Stimulated activated naive CD4-positive, alpha-beta T cell treated with Interleukin-2 at 50 U/mL for 16 hours (primary cell): Measurements from ENCODE around the gene ATXN7L3B.
A peak's percentile ranks its signal among the peaks of the same experiment; 100 is the strongest.
"Not testable (repeated sequence)": the region's sequence is repeated elsewhere in the genome, so short reads cannot be mapped to it uniquely, and the experiment has no call there.

ENCODE experiments used
- DNase-seq: peaks from one replicate; lab custom pipeline; 2025; lab: John Stamatoyannopoulos, UW

ATXN7L3B gene, protein sequence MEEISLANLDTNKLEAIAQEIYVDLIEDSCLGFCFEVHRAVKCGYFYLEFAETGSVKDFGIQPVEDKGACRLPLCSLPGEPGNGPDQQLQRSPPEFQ

GRCh38 chr12:74537707-74538385, at the start of gene ATXN7L3B:
ATXN7L3B (plus strand) TSS chr12:74537835; CDS start chr12:74538113, 278 bp downstream.
- peak; percentile 92 for DNase-seq

GRCh38 chr12:74488134-74488533, 49.5 kb upstream of the ATXN7L3B start:
- no peak for DNase-seq

DNA sequence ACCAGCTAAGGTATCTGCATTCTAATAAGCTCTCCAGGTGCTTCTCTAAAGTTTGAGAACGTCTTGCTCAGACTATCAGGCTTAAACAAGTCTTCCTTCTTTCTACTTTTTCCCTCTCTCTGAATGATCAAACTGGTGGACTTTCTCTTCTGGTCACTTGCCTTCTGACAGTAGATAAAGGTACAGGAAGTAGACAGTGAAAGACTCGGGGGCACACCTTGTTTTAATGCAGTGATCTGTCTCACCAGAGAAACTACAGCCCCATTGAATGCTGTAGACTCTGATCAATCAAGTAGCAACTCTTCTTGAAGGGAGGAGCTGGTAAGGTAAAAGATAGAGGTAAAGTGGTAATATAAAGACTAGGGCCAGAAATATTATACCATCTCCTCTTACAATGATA, 48.1 kb upstream of the ATXN7L3B start:
- no peak for DNase-seq

DNA sequence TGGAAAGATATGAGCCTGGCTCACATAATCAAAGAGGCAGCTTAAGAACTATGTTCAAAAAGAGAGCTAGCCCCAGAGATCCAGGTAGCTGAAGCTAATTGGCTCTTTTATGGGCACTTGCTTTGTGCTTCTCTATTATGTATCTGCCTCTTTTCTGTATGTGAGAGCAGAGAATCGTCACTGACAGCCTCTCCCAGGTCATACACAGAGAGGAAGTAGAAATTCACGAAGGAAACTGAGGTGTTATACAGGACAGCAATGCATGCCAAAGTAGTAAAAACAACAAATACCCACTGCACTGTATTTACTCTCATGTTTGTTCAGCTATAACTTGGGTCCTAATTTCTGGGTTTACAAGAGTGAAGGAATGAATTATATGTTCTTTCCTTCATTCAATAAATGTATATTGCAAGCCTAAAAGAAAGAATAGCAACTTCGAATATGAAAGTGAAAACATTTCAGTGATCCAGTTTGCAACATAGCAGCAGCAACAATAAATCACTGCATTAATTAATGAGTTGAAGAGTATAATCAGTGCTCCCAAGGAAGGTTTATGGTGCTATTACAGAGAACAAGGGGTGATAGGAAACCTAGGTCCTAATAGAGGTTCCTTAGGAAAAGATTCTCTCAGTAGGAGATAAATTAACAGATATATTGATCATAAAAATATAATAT, 47.1 kb upstream of the ATXN7L3B start:
- DNase-seq: no peak

DNA sequence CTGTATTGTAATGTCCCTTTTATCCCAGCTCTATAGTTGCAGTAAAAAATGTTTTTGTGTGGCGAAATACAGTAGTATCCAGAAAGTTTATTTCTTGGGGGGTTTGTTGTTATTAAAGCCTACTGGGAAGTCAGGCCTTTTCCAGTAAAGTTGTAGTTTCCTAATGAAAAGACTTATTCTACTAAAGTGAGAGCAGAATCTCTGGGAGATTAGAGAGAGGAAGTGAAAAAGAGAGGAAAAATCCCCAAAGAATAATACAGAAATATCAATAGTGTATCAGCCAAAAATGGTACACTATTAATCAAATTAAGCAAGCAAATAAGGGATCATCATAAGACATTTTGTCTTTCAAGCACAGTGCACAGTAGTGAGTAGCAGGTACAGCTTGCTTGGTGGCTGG, 46.3 kb upstream of the ATXN7L3B start:
- no peak for DNase-seq

GRCh38 chr12:74499192-74499591, 38.4 kb upstream of the ATXN7L3B start:
- DNase-seq: no peak

GRCh38 chr12:74508873-74509657, 28.6 kb upstream of the ATXN7L3B start:
- not testable (repeated sequence) for DNase-seq

DNA sequence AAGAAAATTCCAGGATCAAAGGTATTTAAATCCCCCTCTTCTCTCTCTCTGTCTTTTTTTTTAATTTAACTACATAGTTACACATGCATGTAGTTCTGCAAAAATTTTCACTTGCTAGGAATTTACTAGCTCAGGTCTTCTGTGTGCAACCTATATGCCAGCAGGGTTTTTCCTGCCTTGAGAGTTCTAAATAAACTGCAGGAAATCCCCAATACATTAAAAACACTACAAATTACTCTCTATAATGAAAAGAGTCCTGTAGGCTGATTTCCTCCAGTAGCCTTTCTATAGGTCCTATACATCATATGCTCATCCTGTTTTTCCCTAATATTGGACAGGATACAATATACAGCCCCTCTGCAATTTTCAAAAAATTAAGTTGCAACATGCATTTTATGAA, 27.7 kb upstream of the ATXN7L3B start:
- DNase-seq: no peak

DNA sequence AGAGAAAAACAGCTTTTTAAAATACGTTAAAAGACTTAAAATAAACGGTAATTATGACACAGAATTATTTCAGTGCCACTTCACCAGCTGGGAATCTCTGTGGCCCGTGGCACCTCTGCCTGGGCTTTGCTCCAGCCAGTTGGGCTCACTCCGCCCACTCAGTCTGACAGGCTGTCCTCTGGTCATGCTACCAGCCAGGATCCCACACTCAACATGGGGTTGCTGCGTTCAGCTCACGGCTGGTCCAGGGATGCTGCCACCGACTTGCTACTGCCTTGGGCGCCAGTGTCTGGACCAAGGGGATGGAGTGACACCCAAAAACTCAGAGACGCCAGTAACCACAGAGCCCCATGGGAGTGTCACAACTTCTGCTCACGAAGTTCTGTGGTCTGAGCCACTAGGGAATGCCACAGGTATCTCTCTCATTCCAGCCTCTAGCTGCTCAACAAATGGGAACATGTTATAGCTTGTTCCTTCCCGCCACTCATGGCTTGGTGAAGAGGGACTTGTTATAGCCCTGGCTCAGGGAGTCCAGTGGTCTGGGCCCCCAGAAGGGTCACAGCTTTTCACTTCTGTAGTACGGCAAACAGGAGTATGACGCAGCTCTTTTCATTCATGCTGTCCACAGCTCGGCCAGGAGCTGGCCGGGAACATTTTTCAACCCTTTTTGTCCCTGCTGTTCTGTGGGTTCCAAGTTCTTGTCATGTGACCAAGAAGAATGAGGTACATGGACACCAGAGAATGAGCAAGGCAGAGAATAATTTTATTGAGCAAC, 23.4 kb upstream of the ATXN7L3B start:
- DNase-seq: no peak

- no peak for DNase-seq
Observed at GRCh38 chr12:74515849-74516248, 21.8 kb upstream of the ATXN7L3B start.

DNA sequence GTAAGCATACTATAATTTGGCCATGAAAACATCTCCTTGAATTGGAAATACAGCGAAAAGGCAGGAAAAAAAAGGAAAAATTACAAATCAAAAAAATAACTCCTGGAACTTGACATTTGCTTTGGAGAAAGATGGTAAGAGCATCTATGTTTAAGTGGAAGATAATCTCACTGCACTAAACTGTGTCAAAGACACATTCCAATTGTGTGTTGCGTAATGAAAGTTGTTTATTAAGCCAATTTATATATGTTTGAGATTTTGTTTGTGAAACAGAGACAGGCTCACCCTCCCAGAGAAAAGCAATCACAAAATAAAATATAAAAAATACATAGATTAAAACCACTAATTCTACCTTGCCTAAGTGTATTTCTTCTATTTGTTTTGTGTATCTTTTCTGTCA, 11.1 kb upstream of the ATXN7L3B start:
- no peak for DNase-seq

GRCh38 chr12:74527491-74527890, 10.1 kb upstream of the ATXN7L3B start:
- DNase-seq: no peak

DNA sequence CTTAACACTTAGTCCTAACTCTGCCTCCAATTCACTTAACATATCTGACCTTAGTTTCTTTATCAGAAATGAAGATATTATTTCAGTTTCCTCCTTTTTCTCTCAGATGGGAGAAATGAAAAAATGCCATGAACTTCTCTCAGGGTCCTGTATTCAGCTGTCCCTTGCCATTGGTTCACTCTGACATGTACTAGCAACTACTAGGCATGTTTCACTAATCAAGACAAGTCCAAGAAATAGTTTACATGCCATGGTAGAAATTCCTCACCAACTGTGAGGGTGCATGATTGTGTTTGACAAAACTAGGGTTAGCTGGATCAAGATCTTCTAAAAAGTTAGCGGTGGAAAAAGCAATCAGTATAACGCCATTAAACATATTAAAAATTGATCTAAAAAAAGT, 7.0 kb upstream of the ATXN7L3B start:
- DNase-seq: no peak

- DNase-seq: no peak
Observed at GRCh38 chr12:74535536-74535935, 2.1 kb upstream of the ATXN7L3B start.

GRCh38 chr12:74537126-74537706, 419 bp upstream of the ATXN7L3B start:
- DNase-seq: no peak

GRCh38 chr12:74538491-74539258, 1.0 kb downstream of the ATXN7L3B start:
- peak; percentile 6 for DNase-seq

GRCh38 chr12:74539261-74539660, 1.6 kb downstream of the ATXN7L3B start:
- DNase-seq: no peak

DNA sequence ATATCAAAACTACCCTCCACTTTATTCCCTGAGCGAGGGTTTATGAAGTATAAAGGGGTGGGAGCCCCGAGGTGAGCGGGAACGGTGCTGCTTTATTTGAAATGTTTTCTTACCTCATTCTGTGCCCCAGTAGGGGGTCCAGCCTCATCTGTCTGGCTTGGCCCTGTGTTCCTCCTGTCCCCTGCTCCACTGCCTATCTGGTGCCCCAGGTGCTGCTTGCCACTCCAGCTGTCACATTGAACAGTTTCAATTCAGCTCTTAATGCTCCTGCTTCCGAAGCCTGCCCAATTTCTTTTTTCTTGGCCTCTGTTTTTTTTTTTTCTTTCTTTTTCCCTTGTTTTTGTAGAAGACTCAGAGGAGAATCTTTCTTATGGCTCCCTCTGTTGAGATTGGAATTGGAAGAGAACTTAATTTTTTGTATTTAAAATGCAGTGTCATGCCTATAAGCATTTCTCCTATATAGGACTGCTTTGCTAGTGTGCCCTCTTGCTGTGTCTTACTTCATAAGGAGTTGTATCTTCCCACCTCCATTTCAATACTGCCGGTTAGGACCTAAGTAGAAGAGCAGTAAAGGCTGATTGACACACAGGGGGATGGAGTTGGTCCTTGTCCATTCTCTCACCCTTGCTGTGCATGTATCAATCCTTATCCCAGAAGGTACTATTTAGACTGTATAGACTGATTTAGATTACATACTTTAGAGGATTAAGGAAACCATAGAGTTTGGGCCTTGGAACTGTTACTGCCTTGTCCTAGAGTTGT, 2.3 kb downstream of the ATXN7L3B start:
- DNase-seq: no peak

DNA sequence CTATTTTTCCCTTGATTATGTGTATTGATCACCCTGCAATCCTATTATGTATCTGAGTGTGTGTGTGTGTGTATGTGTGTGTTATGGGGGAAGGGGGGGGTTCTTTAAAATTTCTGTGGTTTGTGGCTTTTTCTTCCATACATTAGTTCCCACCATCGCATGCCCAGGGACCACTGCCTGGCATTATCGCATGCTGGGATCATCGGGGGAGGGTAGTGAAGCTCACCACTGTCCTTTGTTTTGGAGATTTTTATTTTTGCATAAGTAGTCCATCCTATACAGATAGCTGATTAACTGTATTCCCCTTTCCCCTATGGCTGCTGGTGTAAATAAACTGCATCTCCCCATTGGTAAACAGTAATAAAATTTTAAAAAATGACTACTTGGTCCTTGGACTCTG, 3.4 kb downstream of the ATXN7L3B start:
- no peak for DNase-seq

GRCh38 chr12:74547249-74547648, 9.6 kb downstream of the ATXN7L3B start:
- DNase-seq: no peak
